Skin of body (tissue), 2 donors: Measurements from ENCODE around the gene NEXN. TPM values are rescaled to one million over a fixed set of nuclear protein-coding genes. Genes with fewer than 3 reads are reported as not detected.
A peak's percentile ranks its signal among the peaks of the same experiment; 100 is the strongest.
"Not testable (repeated sequence)": the region's sequence is repeated elsewhere in the genome, so short reads cannot be mapped to it uniquely, and the experiment has no call there.

Source experiments
- DNase-seq: peaks from one replicate; lab custom pipeline; 2025; lab: John Stamatoyannopoulos, UW
- total RNA-seq: library from RNA; depleted of rRNA; stranded (reverse); fragments of >200 nt; gene quantifications from one replicate; pipeline ENCODE4 v1.2.3, GENCODE V29; 2014

Gene NEXN
- total RNA-seq, 1 donor from 2014 or later: 12.2 TPM

GRCh38 chr1:77958850-77959249 lies 70.4 kb downstream of the NEXN start:
- DNase-seq: no peak

- no peak for DNase-seq
These were observed 73.0 kb downstream of the NEXN start for GRCh38 chr1:77961392-77961791.

GRCh38 chr1:77966291-77966690 lies 77.9 kb downstream of the NEXN start:
- no peak for DNase-seq

DNA sequence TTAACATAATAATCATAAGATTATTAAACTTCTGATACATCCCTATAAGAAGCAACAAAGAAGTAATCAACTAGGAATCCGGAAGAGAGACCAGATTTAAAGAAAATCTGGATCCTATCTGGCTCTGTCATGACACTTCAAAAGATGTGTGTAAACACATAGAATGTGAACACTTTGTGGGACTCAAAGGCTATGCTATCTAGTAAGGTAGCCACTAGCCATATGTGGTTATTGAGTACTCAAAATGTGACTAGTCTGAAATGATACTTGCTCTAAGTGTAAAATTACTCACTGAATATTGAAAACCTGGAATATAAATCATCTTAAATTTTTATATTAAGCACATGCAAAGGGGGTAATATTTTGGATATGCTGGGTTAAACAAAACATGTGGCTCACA lies 81.8 kb downstream of the NEXN start:
- DNase-seq: no peak

DNA sequence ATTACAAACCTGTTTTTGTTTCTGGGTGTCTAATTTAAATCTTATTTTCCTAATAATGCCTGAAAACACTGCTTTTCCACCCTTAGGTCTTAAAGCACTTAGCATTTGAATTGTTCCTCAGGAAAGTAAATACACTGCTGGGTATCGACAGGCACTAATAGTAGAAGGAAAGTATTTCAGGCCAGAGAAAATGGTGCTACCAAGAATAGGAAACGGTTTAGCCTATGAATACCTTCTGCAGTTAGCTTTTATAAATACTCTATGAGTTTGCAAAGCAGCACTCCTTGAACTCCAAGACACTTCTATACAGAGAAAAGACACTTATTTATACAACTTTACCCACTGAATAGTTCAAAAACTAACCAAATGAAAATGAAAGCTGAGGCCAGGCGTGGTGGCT lies 83.7 kb downstream of the NEXN start:
- DNase-seq: no peak

- no peak for DNase-seq
These were observed 87.0 kb downstream of the NEXN start for GRCh38 chr1:77975386-77975785.

- DNase-seq: no peak
These were observed 87.5 kb downstream of the NEXN start for GRCh38 chr1:77975907-77976306.

DNA sequence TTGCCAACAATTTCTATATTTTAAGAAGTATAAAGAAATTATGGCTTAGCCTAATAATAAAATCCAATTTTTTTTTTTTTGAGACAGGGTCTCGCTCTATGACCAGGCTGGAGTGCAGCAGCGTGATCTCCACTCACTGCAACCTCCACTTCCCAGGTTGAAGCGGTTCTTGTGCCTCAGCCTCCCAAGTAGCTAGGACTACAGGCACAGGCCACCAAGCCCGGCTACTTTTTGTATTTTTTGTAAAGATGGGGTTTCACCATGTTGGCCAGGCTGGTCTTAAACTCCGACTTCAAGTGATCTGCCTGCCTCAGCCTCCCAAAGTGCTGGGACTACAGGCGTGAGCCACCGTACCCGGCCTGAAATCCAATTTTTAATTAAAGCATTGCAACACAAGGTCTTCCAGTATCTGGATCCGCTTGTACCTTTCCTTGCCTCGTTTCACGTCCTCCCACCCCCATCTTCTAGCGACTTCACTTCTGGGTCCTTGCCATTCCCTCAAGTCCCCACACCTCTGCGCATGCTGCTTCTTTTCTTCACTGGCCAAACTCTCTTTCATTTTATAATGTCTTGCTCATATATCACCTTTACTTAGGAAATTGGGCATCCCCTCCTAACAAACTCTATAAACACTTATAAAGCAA lies 88.1 kb downstream of the NEXN start:
- DNase-seq: no peak

GRCh38 chr1:77977989-77978292 lies 89.5 kb downstream of the NEXN start:
- DNase-seq: no peak

GRCh38 chr1:77978293-77978968 lies 90.0 kb downstream of the NEXN start:
- DNase-seq: peak; percentile 91

DNA sequence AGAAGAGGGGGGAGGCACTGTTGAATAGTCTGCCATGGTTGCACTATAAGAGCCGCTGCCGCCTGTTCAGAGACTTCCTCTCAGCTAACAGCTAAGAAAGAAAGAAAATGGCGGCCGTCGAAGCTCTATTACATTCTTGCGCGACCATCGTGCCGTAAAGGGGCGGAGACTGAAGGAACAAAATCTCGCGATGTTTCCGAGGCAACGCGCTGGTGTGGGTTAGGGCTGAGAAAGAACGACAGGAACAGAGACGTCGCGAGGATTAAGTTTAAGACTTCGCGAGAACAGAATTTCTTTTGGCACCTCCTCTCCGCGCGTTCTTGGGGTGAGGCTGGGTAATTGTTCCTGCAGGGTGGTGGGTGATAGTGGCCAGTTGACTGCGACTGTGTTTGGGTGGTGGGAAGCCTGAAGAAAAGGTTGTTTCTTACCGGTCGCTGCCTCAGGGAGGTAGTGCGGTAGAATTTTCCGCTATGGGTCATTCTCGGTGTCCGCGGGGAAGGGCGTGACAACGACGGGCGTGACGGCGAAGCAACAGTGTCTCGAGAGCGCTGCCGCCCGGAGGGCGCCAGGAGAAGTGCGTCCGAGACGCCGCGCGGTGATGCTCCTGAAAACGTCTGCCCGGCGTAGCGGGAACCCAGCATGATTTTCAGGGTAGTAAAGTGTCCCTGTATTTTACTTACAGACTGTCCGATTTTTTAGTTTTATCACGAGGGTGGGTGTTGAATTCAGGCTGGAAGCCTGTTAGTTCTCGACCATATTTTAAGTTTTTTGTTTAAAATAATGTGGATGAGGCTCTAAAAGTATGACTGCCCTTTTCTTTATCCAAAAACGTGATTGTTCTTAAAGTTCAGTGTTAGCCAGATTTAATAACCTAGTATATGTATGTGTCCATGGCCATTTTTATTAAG lies 90.8 kb downstream of the NEXN start, which contains the start of gene FUBP1:
FUBP1 (minus strand) TSS at position 104 of the 908 bp plus-strand sequence; CDS start at position 36, 68 bp downstream.
- DNase-seq: peak; percentile 99

GRCh38 chr1:77983352-77983996 lies 95.0 kb downstream of the NEXN start:
- DNase-seq: not testable (repeated sequence)

DNA sequence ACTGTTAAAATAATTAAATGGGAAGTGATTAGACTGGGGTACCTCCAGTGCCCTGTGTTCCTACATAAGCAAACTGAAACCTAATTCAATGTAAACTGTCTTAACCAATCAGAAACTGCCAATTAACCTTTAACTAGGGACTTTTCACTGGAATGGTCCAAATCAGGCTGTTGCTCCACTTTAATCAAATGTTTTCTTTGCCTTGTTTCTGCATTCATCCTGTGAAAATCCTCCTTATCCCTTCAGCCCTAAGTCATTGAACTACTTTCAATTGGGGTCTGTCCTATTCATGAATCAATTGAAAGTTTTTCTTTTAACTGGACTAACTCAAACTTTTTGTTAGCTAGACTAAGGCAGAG lies 95.6 kb downstream of the NEXN start:
- DNase-seq: no peak

- DNase-seq: no peak
These were observed 96.2 kb downstream of the NEXN start for GRCh38 chr1:77984629-77985028.

DNA sequence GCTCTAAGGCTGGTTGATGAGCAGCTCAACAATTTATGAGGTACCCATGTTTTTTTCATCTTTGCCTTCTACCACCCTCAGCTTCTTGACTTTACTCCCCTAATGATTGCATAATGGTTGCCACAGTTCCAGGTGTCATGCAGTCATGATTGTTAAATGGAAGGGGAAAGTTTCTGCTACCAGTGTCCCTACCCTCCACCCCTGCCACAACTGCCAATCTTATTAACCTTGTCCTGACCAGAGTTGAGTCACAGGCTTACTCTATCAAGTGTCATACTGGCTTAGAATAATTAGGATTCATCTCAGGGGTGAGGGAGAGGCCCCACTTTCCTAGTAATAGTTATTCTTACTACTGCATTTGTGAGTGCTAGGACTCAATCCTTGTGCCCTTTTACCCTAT lies 98.4 kb downstream of the NEXN start:
- DNase-seq: no peak

GRCh38 chr1:77987919-77988318 lies 99.5 kb downstream of the NEXN start:
- DNase-seq: no peak

- no peak for DNase-seq
These were observed 101.3 kb downstream of the NEXN start for GRCh38 chr1:77989744-77990143.

- DNase-seq: no peak
These were observed 102.3 kb downstream of the NEXN start for GRCh38 chr1:77990629-77991204.

GRCh38 chr1:77991638-77992037 lies 103.2 kb downstream of the NEXN start:
- no peak for DNase-seq
